WTC11 (cell line): ENCODE data around the gene STX18.

Experiments used
- CREB1 ChIP-seq: sonication (generic); formaldehyde crosslinking; IDR thresholded peaks from 2 replicates; pipeline ENCODE4 v1.8.0; 2023; ENCODE audit warnings: mild to moderate bottlenecking, missing genetic modification reagents
- ETV6 ChIP-seq: sonication (generic); formaldehyde crosslinking; IDR thresholded peaks from 2 replicates; pipeline ENCODE4 v1.8.1; 2022; ENCODE audit warnings: mild to moderate bottlenecking, missing genetic modification reagents
- JUN ChIP-seq: sonication (generic); formaldehyde crosslinking; IDR thresholded peaks from 2 replicates; pipeline ENCODE4 v1.8.0; 2023; ENCODE audit warnings: mild to moderate bottlenecking, missing genetic modification reagents
- MXD4 ChIP-seq: fragments of 250-450 bp; sonication (Bioruptor Pico); IDR thresholded peaks from 2 replicates; pipeline ENCODE4 v1.8.0; 2021; ENCODE audit warnings: mild to moderate bottlenecking, moderate library complexity, borderline replicate concordance
- ZNF121 ChIP-seq: sonication (generic); formaldehyde crosslinking; IDR thresholded peaks from 2 replicates; pipeline ENCODE4 v1.8.0; 2023; ENCODE audit warnings: missing genetic modification reagents
- TF ChIP-seq, protein P1 (sequence below): fragments of 200-600 bp; IDR thresholded peaks from 2 replicates; pipeline ENCODE4 v1.8.0; 2022; ENCODE audit warnings: antibody characterized with exemption
- TF ChIP-seq, protein P2 (sequence below): sonication (generic); formaldehyde crosslinking; IDR thresholded peaks from 2 replicates; pipeline ENCODE4 v1.8.0; 2022; ENCODE audit warnings: missing genetic modification reagents
- TF ChIP-seq, protein P3 (sequence below): fragments of 250-450 bp; sonication (Bioruptor Pico); IDR thresholded peaks from 2 replicates; pipeline ENCODE4 v1.9.0; 2021; ENCODE audit warnings: mild to moderate bottlenecking
- TF ChIP-seq, protein P4 (sequence below): sonication (generic); formaldehyde crosslinking; IDR thresholded peaks from 2 replicates; pipeline ENCODE4 v1.8.1; 2023; ENCODE audit warnings: mild to moderate bottlenecking, missing genetic modification reagents, borderline replicate concordance
- TF ChIP-seq, protein P5 (sequence below): sonication (generic); formaldehyde crosslinking; IDR thresholded peaks from 2 replicates; pipeline ENCODE4 v1.8.0; 2023; ENCODE audit warnings: missing genetic modification reagents
- TF ChIP-seq, protein P6 (sequence below): sonication (generic); formaldehyde crosslinking; IDR thresholded peaks from 2 replicates; pipeline ENCODE4 v1.8.1; 2022; ENCODE audit warnings: low read depth, missing genetic modification reagents, borderline replicate concordance

DNA sequence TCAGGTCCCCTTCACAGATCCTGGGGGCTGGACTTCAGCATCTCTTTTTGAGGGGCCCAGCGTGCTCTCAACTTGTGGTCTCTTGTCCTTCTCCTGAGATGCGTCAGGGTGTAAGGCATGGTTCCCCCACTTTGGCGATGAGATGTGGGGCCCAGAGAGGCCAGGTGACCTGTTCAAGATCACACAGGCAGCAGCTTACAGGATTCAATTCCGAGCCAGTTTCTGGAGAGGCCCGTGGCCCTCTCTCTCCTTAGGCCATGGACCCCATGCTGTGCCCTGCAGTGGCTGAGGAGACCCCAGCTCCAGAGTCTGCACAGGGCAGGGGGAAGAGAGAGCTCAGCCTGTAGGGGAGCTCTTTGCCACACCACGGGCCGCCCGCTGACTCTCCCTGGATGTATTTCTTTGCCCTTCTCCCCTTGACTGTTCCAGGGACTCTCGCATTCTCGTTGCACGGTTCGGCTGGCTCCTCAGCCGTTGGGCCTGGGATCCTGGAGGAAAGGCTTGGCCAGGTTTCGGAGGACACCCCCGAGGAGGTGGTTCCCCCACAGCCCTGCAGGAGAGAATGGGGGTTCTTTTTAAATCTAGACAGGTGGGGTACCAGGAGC is 136.4 kb downstream of the STX18 start:
- TF ChIP-seq, protein P1, sequence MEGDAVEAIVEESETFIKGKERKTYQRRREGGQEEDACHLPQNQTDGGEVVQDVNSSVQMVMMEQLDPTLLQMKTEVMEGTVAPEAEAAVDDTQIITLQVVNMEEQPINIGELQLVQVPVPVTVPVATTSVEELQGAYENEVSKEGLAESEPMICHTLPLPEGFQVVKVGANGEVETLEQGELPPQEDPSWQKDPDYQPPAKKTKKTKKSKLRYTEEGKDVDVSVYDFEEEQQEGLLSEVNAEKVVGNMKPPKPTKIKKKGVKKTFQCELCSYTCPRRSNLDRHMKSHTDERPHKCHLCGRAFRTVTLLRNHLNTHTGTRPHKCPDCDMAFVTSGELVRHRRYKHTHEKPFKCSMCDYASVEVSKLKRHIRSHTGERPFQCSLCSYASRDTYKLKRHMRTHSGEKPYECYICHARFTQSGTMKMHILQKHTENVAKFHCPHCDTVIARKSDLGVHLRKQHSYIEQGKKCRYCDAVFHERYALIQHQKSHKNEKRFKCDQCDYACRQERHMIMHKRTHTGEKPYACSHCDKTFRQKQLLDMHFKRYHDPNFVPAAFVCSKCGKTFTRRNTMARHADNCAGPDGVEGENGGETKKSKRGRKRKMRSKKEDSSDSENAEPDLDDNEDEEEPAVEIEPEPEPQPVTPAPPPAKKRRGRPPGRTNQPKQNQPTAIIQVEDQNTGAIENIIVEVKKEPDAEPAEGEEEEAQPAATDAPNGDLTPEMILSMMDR: no peak
- TF ChIP-seq MXD4 (CRISPR knock-in tag) (no peak), JUN (CRISPR knock-in tag) (no peak), CREB1 (CRISPR knock-in tag) (no peak), ZNF121 (CRISPR knock-in tag) (no peak), ETV6 (CRISPR knock-in tag) (no peak)
- TF ChIP-seq, protein P2, sequence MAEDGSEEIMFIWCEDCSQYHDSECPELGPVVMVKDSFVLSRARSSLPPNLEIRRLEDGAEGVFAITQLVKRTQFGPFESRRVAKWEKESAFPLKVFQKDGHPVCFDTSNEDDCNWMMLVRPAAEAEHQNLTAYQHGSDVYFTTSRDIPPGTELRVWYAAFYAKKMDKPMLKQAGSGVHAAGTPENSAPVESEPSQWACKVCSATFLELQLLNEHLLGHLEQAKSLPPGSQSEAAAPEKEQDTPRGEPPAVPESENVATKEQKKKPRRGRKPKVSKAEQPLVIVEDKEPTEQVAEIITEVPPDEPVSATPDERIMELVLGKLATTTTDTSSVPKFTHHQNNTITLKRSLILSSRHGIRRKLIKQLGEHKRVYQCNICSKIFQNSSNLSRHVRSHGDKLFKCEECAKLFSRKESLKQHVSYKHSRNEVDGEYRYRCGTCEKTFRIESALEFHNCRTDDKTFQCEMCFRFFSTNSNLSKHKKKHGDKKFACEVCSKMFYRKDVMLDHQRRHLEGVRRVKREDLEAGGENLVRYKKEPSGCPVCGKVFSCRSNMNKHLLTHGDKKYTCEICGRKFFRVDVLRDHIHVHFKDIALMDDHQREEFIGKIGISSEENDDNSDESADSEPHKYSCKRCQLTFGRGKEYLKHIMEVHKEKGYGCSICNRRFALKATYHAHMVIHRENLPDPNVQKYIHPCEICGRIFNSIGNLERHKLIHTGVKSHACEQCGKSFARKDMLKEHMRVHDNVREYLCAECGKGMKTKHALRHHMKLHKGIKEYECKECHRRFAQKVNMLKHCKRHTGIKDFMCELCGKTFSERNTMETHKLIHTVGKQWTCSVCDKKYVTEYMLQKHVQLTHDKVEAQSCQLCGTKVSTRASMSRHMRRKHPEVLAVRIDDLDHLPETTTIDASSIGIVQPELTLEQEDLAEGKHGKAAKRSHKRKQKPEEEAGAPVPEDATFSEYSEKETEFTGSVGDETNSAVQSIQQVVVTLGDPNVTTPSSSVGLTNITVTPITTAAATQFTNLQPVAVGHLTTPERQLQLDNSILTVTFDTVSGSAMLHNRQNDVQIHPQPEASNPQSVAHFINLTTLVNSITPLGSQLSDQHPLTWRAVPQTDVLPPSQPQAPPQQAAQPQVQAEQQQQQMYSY (CRISPR knock-in tag): no peak
- TF ChIP-seq, protein P3, sequence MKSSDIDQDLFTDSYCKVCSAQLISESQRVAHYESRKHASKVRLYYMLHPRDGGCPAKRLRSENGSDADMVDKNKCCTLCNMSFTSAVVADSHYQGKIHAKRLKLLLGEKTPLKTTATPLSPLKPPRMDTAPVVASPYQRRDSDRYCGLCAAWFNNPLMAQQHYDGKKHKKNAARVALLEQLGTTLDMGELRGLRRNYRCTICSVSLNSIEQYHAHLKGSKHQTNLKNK (CRISPR knock-in tag): no peak
- TF ChIP-seq, protein P4, sequence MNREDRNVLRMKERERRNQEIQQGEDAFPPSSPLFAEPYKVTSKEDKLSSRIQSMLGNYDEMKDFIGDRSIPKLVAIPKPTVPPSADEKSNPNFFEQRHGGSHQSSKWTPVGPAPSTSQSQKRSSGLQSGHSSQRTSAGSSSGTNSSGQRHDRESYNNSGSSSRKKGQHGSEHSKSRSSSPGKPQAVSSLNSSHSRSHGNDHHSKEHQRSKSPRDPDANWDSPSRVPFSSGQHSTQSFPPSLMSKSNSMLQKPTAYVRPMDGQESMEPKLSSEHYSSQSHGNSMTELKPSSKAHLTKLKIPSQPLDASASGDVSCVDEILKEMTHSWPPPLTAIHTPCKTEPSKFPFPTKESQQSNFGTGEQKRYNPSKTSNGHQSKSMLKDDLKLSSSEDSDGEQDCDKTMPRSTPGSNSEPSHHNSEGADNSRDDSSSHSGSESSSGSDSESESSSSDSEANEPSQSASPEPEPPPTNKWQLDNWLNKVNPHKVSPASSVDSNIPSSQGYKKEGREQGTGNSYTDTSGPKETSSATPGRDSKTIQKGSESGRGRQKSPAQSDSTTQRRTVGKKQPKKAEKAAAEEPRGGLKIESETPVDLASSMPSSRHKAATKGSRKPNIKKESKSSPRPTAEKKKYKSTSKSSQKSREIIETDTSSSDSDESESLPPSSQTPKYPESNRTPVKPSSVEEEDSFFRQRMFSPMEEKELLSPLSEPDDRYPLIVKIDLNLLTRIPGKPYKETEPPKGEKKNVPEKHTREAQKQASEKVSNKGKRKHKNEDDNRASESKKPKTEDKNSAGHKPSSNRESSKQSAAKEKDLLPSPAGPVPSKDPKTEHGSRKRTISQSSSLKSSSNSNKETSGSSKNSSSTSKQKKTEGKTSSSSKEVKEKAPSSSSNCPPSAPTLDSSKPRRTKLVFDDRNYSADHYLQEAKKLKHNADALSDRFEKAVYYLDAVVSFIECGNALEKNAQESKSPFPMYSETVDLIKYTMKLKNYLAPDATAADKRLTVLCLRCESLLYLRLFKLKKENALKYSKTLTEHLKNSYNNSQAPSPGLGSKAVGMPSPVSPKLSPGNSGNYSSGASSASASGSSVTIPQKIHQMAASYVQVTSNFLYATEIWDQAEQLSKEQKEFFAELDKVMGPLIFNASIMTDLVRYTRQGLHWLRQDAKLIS: no peak
- TF ChIP-seq, protein P5, sequence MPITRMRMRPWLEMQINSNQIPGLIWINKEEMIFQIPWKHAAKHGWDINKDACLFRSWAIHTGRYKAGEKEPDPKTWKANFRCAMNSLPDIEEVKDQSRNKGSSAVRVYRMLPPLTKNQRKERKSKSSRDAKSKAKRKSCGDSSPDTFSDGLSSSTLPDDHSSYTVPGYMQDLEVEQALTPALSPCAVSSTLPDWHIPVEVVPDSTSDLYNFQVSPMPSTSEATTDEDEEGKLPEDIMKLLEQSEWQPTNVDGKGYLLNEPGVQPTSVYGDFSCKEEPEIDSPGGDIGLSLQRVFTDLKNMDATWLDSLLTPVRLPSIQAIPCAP (CRISPR knock-in tag): no peak
- TF ChIP-seq, protein P6, sequence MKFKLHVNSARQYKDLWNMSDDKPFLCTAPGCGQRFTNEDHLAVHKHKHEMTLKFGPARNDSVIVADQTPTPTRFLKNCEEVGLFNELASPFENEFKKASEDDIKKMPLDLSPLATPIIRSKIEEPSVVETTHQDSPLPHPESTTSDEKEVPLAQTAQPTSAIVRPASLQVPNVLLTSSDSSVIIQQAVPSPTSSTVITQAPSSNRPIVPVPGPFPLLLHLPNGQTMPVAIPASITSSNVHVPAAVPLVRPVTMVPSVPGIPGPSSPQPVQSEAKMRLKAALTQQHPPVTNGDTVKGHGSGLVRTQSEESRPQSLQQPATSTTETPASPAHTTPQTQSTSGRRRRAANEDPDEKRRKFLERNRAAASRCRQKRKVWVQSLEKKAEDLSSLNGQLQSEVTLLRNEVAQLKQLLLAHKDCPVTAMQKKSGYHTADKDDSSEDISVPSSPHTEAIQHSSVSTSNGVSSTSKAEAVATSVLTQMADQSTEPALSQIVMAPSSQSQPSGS (CRISPR knock-in tag): no peak
